Skeletal muscle satellite cell (primary cell): ENCODE measurements around the gene MVK. TPM values are rescaled to one million over a fixed set of nuclear protein-coding genes. Genes with fewer than 3 reads are reported as not detected.

Experiments
- H3K27me3 ChIP-seq: 2 replicates; pipeline ENCODE4 v1.7.0; 2013; ENCODE audit warnings: low read length; ENCODE audit not compliant: control insufficient read depth, insufficient read depth
- H3K36me3 ChIP-seq: 2 replicates; pipeline ENCODE4 v1.7.0; 2013; ENCODE audit warnings: mild to moderate bottlenecking, control low read depth, low read length; ENCODE audit not compliant: insufficient read depth
- H3K4me1 ChIP-seq: 2 replicates; pipeline ENCODE4 v1.7.0; 2013; ENCODE audit warnings: low read length; ENCODE audit not compliant: control insufficient read depth, insufficient read depth
- H3K4me2 ChIP-seq: 2 replicates; pipeline ENCODE4 v1.7.0; 2013; ENCODE audit warnings: mild to moderate bottlenecking, low read length
- H3K4me3 ChIP-seq: 2 replicates; pipeline ENCODE4 v1.7.0; 2013; ENCODE audit warnings: low read length
- H3K9ac ChIP-seq: 2 replicates; pipeline ENCODE4 v1.7.0; 2013; ENCODE audit warnings: mild to moderate bottlenecking, low read depth, low read length, moderate library complexity
- H3K9me3 ChIP-seq: replicated peaks from 2 replicates; pipeline ENCODE4 v1.7.0; 2013; ENCODE audit warnings: mild to moderate bottlenecking, control low read depth, low read length
- total RNA-seq: library from RNA; depleted of rRNA; stranded (reverse); fragments of >200 nt; gene quantifications from 2 replicates; pipeline ENCODE4 v1.2.3, GENCODE V29; 2012; rRNA removed

Gene MVK
- 10.5 and 19.5 TPM in 2 replicates for total RNA-seq

DNA sequence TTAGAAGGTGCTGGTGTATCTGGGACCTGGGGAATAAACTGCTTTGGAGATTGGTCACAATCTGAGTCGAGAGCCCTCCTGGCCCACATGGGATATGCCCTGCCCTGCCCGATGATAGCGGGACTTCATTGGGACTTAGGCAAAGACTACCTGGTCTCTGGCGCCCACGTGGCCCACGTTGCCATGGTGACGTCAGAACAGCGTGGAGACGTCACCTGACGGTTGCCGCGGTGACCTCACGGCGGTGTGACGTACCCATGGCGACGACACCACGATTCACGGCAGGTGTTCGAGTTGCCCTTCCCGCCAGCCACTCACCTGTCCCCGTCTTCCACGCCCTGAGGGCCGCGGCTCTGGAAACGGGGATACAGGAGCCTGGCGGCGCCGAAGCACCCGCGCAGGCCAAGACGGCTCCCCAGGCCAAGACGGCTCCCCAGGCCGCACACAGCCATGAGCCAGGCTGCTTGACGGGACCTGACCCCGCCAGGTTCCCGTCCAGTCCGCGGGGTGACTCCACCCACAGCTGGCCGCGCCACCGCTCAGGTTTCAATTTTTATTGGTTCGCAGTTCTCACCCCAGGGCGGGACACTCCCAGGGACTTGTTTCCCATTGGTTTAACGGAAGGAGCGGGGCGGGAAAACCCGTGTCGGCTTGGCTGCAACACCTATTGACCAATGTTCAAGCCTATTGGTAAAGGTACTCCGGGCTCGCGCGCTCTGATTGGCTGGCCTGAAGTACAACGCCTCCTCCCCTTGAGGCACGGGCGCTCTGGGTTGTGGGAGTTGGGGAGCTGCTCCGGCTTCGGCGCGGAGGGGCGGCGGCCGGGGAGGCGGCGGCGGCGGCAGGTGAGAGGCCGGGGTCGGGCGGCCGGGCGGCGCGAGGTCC is at the start of gene MVK, which contains the start of gene MMAB:
MVK (plus strand) TSS at position 766 of the 885 bp plus-strand sequence. CDS start 1,029 bp downstream, outside the sequence.
MMAB (minus strand) TSS at position 476 of the 885 bp plus-strand sequence; CDS start at position 452, 24 bp downstream.
- H3K4me1 ChIP-seq: peaks cover 17% of the 10 kb centered on the region
- H3K4me2 ChIP-seq: peak within 1 kb of the TSS; percentile 97
- peak within 1 kb of the TSS; percentile 90 for H3K9ac ChIP-seq
- H3K36me3 ChIP-seq: peaks cover 14% of the 10 kb centered on the region
- H3K4me3 ChIP-seq: peak within 1 kb of the TSS; percentile 99
- no peaks in the 10 kb centered on the region for H3K27me3 ChIP-seq
- H3K9me3 ChIP-seq: no peaks in the 10 kb centered on the region

DNA sequence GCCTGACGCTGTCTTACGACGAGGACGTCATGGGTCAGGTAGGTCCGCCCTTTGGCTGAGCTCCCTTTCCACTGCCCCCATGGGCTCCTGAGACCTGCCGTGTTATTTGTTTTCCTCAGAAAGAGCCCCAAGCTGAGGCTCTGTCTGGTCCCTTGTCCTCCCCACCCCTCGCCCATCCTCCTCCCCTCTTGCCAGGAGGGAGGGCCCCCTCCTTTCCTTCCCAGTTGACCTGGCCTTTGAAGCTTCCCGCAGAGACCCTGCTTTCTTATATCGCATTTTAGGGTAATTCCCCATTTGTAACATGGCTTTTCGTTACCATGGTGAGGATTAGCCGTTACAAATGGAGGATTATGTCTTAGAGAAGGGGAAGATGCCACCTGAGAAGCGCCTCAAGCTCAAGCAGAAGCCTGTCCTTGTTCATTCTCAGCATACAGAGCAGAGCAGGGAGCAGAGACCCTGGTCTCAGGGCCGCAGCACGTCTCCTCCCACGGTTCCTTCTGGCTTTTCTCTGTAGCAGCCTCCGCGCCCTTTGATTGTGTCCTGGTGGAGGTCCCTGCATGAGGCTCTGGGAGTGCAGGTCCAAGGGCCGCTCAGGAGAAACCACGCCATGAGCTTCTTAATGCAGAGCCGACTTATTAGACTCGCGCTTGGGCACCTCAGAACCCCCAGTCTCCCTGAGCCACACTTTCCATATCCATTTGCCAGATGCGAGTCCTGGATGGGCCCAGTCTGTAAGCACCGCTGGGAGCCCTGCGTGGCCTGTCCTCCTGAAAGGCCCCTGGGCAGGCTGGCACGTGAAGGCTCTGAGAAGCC is 48.9 kb upstream of the MVK start:
- Histone ChIP-seq H3K9me3 (no peaks in the 10 kb centered on the region), H3K27me3 (no peaks in the 10 kb centered on the region), H3K4me1 (peaks cover 2% of the 10 kb centered on the region), H3K4me3 (no peak overlapping the region), H3K4me2 (no peak overlapping the region), H3K9ac (no peak overlapping the region), H3K36me3 (peaks cover 63% of the 10 kb centered on the region)

DNA sequence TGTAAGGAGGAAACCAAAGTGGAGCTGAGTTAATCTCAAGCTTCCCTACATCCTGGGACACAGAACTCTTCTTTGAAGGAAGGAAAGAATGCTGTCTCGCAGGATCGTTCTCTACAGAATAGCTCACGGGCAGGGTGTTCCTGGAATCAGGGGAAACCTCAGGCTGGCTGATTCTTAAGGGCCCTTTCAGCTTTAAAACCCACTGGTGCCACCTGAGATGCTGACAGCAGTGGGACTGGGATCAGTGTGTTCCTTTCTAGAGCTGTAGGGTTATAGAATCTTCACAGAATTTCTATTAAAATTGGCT is 48.4 kb upstream of the MVK start:
- Histone ChIP-seq H3K4me1 (no peaks in the 10 kb centered on the region), H3K4me2 (no peak overlapping the region), H3K36me3 (peaks cover 61% of the 10 kb centered on the region), H3K9me3 (no peaks in the 10 kb centered on the region), H3K4me3 (no peak overlapping the region), H3K27me3 (no peaks in the 10 kb centered on the region), H3K9ac (no peak overlapping the region)

DNA sequence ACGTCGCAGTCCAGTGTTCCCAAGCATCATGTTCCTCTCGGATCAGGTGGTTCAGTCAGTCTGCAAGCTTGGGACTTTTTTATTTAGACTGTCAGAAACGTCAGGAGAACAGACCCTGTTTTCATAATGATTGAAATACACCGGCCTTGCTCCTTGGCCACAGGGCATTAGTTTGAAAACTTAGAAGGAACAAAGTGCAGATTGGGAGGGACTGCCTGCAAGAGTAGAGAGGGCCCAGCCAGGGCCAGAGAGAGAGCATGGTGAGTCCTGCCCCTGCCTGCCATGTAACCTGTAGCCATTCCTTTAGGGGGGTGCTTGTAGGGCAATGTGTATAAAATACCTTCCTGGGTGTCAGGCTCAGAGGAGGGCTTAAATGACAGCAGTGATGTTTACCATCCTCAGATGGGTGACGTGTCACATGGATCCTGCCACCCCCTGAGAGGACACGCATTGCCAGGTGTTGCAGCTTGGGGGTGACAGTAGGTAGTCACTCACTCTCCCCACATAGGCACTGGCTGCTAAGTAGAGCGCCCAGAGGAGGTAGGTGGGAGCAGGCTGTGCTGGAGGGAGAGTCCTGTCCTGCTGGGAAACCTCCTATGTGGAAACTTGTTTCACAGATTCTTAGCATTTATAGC is 46.0 kb upstream of the MVK start:
- H3K36me3 ChIP-seq: peaks cover 56% of the 10 kb centered on the region
- no peaks in the 10 kb centered on the region for H3K9me3 ChIP-seq
- H3K4me1 ChIP-seq: no peaks in the 10 kb centered on the region
- no peaks in the 10 kb centered on the region for H3K27me3 ChIP-seq
- H3K4me3 ChIP-seq: no peak overlapping the region
- no peak overlapping the region for H3K9ac ChIP-seq
- H3K4me2 ChIP-seq: no peak overlapping the region

DNA sequence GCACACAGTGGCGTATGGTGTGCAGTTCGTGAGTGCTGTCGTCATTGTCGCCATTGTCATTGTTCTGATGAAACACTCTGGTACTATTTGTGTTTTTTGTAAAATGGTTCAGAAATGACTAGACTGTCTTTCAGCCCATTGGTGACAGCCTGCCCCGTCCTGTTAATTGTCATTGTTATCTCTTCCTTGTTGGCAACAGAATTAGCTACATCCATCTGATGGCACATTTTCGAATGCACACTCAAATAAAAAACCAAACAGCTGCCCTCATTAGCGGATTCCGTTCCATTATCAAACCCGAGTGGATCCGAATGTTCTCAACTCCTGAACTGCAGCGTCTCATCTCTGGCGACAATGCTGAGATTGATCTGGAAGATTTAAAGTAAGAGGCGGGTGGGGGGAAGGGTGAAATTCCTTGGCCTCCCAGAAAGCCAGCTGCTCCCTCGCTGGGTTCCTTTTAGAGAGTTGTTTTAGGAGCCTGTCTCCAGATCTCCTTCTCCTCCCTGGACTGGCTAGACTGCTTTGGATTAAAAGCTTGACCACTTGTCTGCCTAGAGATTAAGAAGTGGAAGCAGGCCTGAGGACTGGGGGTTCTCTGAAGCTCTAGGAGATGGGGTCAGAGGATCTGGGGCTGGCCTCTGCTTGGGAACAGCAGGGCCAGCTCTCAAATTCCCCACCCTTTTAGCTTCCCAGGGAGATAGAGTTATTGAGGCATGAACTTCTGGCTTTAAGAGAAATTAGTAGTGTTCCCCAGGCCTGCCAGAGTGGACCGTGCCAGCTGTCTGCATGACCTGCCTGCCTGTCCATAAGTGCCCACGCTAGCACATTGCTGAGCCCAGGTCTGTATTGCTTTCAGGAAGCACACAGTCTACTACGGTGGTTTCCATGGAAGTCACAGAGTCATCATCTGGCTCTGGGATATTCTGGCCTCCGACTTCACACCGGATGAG is 43.6 kb upstream of the MVK start:
- Histone ChIP-seq H3K4me2 (no peak overlapping the region), H3K4me1 (no peaks in the 10 kb centered on the region), H3K4me3 (no peak overlapping the region), H3K36me3 (peaks cover 52% of the 10 kb centered on the region), H3K27me3 (no peaks in the 10 kb centered on the region), H3K9ac (no peak overlapping the region), H3K9me3 (no peaks in the 10 kb centered on the region)

DNA sequence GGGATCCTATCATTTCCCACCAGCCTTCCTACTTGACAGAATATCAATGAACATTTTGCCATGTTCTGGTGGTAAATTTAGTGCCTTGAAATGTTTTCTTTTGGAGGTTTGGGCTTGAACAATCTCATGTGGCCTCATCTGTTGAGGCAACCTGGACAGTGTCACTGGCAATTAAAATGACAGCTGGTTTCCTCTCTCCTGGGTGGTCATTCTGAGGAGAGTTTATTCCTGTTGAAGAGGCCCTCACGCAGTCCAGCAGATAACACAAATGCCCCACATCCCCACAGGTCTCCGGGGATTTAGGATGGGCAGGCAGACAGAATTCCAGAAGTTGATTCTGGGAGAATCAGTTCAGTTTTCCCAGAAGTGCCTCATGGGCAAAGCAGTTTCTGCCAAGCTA is 42.2 kb upstream of the MVK start:
- H3K4me2 ChIP-seq: no peak overlapping the region
- H3K4me1 ChIP-seq: no peaks in the 10 kb centered on the region
- no peak overlapping the region for H3K4me3 ChIP-seq
- no peak overlapping the region for H3K9ac ChIP-seq
- no peaks in the 10 kb centered on the region for H3K27me3 ChIP-seq
- peaks cover 48% of the 10 kb centered on the region for H3K36me3 ChIP-seq
- H3K9me3 ChIP-seq: no peaks in the 10 kb centered on the region

DNA sequence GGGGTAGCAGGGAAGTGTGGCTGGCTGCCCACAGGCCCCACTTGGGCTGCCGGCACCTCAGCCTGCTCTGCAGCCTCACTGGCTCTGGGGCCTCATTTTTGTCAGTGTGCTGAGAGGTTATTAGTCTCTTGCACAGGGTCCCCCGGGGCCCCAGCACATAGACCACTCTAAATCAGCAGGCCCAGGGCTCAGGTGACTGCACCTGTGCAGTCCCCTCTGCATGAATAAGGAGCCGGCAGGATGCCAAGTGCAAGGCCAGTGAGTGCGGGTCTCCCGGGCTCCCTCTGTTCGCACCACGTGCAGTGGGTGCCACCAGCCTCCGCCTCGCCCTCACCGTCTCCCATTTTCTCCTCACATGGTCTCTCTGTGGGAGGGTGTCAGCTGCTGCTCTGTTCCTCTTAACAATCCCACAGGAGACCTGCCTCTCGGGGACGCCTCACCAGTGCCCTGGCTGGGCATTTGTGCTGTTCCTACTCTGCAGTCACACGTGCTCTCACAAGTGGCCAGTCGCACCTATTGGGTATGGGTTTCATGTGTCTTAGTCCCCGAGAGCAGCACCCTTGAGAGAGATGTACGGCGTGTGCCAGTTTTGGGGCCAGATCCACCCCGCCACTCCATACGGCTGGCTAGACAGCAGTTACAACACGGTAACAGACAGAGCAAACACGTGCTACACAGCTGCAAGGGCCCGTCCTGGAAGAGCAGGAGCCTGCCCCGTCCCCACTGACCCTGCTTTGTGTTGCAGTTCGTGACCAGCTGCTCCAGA is 40.7 kb upstream of the MVK start:
- Histone ChIP-seq H3K4me2 (no peak overlapping the region), H3K4me1 (no peaks in the 10 kb centered on the region), H3K4me3 (no peak overlapping the region), H3K36me3 (peaks cover 40% of the 10 kb centered on the region), H3K27me3 (no peaks in the 10 kb centered on the region), H3K9me3 (no peaks in the 10 kb centered on the region), H3K9ac (no peak overlapping the region)

DNA sequence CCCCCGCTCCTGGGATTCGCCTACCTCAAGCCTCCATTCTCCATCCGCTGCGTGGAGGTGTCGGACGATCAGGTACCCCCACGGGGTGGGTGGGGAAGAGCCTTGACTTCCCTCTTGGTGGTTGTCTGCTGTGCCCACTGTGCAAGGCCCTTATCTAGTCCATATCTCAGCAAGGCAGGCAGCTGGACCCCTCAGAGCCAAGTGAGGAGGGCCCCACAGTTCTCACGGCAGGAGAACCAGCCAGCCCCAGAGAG is 40.2 kb upstream of the MVK start:
- no peaks in the 10 kb centered on the region for H3K27me3 ChIP-seq
- H3K4me1 ChIP-seq: no peaks in the 10 kb centered on the region
- H3K9ac ChIP-seq: no peak overlapping the region
- H3K36me3 ChIP-seq: peaks cover 40% of the 10 kb centered on the region
- no peaks in the 10 kb centered on the region for H3K9me3 ChIP-seq
- no peak overlapping the region for H3K4me3 ChIP-seq
- H3K4me2 ChIP-seq: no peak overlapping the region

DNA sequence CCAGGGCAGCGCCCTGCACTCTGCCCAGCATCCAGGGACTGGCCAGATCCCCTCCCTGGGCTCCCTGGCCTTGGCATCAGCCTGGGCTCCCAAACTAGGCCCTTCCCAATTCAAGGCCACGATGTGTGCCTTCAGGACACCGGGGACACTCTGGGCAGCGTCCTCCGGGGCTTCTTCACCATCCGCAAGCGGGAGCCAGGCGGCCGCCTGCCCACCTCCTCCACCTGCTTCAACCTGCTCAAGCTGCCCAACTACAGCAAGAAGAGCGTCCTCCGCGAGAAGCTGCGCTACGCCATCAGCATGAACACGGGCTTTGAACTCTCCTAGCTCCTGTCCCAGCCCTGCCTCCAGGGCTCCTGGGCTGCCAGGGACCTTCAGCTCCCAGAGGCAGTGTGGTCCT is 39.1 kb upstream of the MVK start:
- Histone ChIP-seq H3K9me3 (no peaks in the 10 kb centered on the region), H3K36me3 (peaks cover 38% of the 10 kb centered on the region), H3K4me1 (peaks cover 9% of the 10 kb centered on the region), H3K4me3 (no peak overlapping the region), H3K27me3 (no peaks in the 10 kb centered on the region), H3K4me2 (no peak overlapping the region), H3K9ac (no peak overlapping the region)

DNA sequence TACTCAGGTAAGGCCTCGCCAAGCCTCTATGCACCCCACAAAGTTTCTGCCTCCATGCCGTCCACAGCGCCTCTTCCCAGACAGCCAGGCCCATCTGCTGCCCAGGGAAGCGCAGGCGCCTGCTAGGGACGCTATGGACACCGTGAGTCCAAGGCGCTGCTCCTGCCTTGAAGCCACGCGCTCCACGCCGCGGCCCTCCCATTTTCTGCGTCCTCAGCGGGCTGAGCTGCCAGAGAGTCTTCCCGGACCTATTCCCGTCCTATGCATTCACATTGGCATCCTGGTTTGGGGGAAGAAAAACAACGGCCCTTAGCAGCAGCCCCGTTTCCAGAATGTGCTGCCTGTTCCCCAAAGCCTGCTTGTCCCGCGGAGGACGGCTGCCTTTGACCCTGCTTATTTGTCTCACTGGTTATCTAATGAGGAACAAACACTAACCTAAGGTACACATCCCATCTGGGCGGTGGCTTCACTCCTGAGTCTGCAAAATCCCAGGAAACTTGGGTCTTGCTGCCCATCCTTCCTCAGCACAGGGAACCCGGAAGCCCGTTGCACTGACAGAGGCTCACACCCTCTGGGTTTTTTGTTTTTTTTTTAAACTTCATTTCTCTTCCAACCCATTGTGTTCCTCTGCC is 38.2 kb upstream of the MVK start:
- H3K36me3 ChIP-seq: peaks cover 31% of the 10 kb centered on the region
- no peak overlapping the region for H3K4me3 ChIP-seq
- H3K4me2 ChIP-seq: no peak overlapping the region
- peaks cover 16% of the 10 kb centered on the region for H3K4me1 ChIP-seq
- H3K9me3 ChIP-seq: no peaks in the 10 kb centered on the region
- no peaks in the 10 kb centered on the region for H3K27me3 ChIP-seq
- H3K9ac ChIP-seq: no peak overlapping the region
